RWPE1 (cell line): ENCODE results near the gene OR4D11.

Experiments used
- CTCF ChIA-PET: fragments of 350-600 bp; sonication (Branson Sonifier 250); formaldehyde crosslinking; extraction: SDS; loops from one replicate; lab custom pipeline; 2021; lab: Yijun Ruan, JAX
- POLR2A ChIA-PET: fragments of 400-600 bp; formaldehyde crosslinking; extraction: SDS; loops from one replicate; lab custom pipeline; 2020; ENCODE audit warnings: antibody characterized with exemption; ENCODE audit not compliant: low non-redundant PET; lab: Yijun Ruan, JAX
- DNase-seq: peaks from one replicate; pipeline ENCODE4 v3.0.0; 2012; ENCODE audit warnings: low spot score
- H3K27ac ChIP-seq: fragments of 450-650 bp; 2 replicates; pipeline ENCODE4 v1.5.1; 2017
- CTCF ChIP-seq: fragments of 450-650 bp; conservative IDR thresholded peaks from 2 replicates; pipeline ENCODE4 v1.5.1; 2017; ENCODE audit warnings: low read depth, mild to moderate bottlenecking

The OR4D11 gene

GRCh38 chr11:59503276-59503675 is at the start of gene OR4D11:
Gene OR4D11 (plus strand): TSS chr11:59503576. CDS start chr11:59503576, 0 bp downstream.
- H3K27ac ChIP-seq, result no peak within 1 kb of the TSS
- POLR2A ChIA-PET, result no interaction called here
- no peak for TF ChIP-seq CTCF
- CTCF ChIA-PET, result no interaction called here
- no peak for DNase-seq

- no peak within 1 kb of the TSS for H3K27ac ChIP-seq
- no peak for TF ChIP-seq CTCF
- POLR2A ChIA-PET, result no interaction called here
- no peak for DNase-seq
- CTCF ChIA-PET, result no interaction called here
These were observed 46.7 kb upstream of the OR4D11 start, which contains the start of gene OR4D6 for GRCh38 chr11:59456661-59457060. Gene OR4D6 (plus strand): TSS chr11:59456961. CDS start chr11:59456961, 0 bp downstream.

- TF ChIP-seq CTCF, result no peak
- DNase-seq, result no peak
- POLR2A ChIA-PET, result no interaction called here
- no peak overlapping the region for H3K27ac ChIP-seq
- CTCF ChIA-PET, result no interaction called here
These were observed 43.5 kb upstream of the OR4D11 start for GRCh38 chr11:59459916-59460315.

GRCh38 chr11:59463190-59463641 is 40.2 kb upstream of the OR4D11 start:
- TF ChIP-seq CTCF, result no peak
- ChIA-PET CTCF (interaction anchor here (0.7 kb wide), 1 partner anchor 59 kb away, joined by 3 read pairs; no protein-coding TSS in a partner anchor), POLR2A (no interaction called here)
- no peak overlapping the region for H3K27ac ChIP-seq
- no peak for DNase-seq

- H3K27ac ChIP-seq, result no peak within 1 kb of the TSS
- POLR2A ChIA-PET, result no interaction called here
- no peak for TF ChIP-seq CTCF
- CTCF ChIA-PET, result interaction anchor here (1.0 kb wide), 1 partner anchor 23 kb away, joined by 3 read pairs; no protein-coding TSS in a partner anchor
- no peak for DNase-seq
These were observed 30.4 kb upstream of the OR4D11 start, which contains the start of gene OR4D10 for GRCh38 chr11:59473015-59473414. Gene OR4D10 (plus strand): TSS chr11:59473315. CDS start chr11:59477430, 4,115 bp downstream.

- no peak overlapping the region for H3K27ac ChIP-seq
- CTCF ChIA-PET, result no interaction called here
- no peak for DNase-seq
- POLR2A ChIA-PET, result no interaction called here
- TF ChIP-seq CTCF, result no peak
These were observed 28.2 kb upstream of the OR4D11 start for GRCh38 chr11:59475176-59475575.
